GM12801 (cell line): ENCODE results near the gene RASA2.

Experiments used
- TF ChIP-seq, protein P1 (sequence below): IDR thresholded peaks from one replicate; pipeline ENCODE4 v1.5.1; 2011; ENCODE audit warnings: control low read depth; ENCODE audit not compliant: insufficient read length; ENCODE audit errors: extremely low read depth

The RASA2 gene

GRCh38 chr3:141594357-141594756 lies 107.5 kb downstream of the RASA2 start:
- TF ChIP-seq, protein P1, sequence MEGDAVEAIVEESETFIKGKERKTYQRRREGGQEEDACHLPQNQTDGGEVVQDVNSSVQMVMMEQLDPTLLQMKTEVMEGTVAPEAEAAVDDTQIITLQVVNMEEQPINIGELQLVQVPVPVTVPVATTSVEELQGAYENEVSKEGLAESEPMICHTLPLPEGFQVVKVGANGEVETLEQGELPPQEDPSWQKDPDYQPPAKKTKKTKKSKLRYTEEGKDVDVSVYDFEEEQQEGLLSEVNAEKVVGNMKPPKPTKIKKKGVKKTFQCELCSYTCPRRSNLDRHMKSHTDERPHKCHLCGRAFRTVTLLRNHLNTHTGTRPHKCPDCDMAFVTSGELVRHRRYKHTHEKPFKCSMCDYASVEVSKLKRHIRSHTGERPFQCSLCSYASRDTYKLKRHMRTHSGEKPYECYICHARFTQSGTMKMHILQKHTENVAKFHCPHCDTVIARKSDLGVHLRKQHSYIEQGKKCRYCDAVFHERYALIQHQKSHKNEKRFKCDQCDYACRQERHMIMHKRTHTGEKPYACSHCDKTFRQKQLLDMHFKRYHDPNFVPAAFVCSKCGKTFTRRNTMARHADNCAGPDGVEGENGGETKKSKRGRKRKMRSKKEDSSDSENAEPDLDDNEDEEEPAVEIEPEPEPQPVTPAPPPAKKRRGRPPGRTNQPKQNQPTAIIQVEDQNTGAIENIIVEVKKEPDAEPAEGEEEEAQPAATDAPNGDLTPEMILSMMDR: no peak

DNA sequence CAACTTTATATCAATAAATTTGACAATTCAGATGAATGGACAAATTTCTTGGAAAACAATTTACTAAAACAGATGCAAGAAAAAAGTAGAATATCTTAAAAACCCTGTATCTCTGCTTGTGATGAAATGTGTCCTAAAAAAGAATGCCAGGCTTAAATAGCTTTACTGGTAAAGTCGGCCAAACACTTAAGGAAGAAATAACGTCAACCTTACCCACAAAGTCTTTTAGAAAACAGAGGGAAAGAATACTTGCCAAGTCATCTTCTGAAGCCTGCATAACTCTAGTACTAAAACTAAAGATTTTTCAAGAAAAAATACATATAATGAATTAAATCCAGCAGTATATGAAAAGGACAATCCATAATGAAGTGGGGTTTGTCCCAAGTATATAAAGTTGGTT lies 111.1 kb downstream of the RASA2 start:
- TF ChIP-seq, protein P1: no peak

DNA sequence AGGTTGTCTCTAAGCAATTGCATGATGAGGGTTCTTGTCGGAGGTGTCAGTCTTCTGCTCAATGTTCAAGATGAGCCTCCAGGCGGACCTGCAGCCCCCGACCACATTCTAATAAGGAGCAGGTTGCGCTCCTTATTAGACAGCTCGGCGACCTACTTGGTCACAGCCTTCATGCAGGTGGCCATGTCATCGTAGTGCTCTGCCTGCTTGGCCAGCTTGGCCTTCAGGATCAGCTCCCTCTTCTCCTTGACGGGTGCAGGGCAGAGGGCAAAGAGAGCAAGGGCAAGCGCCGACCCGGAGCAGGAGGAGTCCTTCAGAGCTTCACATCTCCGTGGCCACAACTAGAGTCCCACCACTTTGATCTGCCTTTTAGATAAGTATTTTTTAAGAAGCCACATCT lies 113.5 kb downstream of the RASA2 start:
- TF ChIP-seq, protein P1: no peak

DNA sequence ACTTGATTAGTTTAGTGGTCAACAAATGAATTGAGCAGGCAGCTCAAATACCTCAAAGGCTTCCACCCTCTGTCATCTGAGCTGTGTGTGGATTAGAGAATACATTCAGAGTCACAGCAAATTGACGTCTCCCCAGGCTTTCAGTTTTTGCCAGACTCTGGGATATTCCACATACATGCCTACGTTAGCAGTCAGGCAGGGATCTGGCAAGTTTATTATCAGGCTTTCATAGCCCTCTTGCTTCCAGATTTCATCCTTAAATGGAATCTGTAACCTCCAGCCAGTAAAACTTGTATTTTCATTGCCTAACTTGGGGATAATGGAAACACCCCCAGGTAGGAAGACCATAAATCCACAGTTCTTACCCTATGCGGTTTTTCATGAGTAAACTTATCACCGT lies 115.9 kb downstream of the RASA2 start:
- TF ChIP-seq, protein P1: no peak

- TF ChIP-seq, protein P1: no peak
Observed at GRCh38 chr3:141603473-141604035, 116.7 kb downstream of the RASA2 start.

GRCh38 chr3:141605883-141606282 lies 119.1 kb downstream of the RASA2 start:
- TF ChIP-seq, protein P1: no peak

- TF ChIP-seq, protein P1: no peak
Observed at GRCh38 chr3:141608438-141608837, 121.6 kb downstream of the RASA2 start.

DNA sequence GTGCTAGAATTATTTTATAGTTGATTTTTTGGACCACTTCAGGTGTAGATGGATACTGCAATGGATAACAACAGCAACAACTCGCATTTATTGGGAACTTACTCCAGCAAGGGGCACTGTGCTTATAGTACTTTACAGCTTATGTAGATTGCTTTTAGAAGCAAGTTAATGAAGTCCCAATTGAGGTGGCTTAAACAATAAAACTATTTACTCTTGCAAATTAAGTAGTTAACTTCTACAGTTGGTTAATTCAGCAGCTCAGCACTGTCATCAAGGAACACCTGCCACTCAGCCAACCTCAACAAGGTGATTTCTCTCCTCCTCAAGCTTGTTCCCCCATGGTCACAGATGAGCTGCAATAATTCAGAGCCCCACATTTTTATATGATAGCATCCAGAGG lies 124.1 kb downstream of the RASA2 start:
- TF ChIP-seq, protein P1: no peak
